ENCODE measurements around the gene LZTFL1. TPM values are rescaled to one million over a fixed set of nuclear protein-coding genes. Genes with fewer than 3 reads are reported as not detected.

LZTFL1 gene
- total and polyA plus RNA-seq, 2 experiments from 2014 or later = 6.3 to 13.9 TPM

DNA sequence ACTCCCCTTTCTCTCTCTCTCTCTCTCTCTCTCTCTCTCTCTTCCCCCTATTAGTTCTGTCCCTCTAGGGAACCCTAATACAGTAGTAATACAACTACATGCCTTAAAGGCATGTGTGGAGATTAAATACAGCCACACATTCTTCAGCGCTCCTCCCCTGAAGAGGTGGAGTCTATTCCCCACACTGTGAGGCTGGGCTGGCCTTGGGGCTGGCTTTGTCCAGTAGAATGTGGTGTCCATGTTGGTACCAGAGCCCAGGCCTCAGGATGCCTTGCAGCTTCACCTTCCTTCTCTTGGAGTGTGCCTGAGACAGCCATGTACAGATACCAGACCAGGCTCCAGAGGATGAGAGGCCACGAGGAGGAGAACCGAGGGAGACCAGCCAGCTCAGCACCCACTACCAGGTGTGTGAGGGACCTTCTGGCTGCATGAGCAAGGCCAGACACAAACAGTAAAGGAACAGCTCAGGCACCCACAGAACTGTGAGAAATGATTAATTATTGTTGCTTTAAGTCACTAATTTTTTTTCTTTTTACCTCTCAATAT, 56.2 kb downstream of the LZTFL1 start (continued):
- no peak for TF ChIP-seq ZNF462 (CRISPR knock-in tag; IDR thresholded peaks at IDR 0.05)
- TF ChIP-seq ZNF114 (CRISPR knock-in tag; IDR thresholded peaks at IDR 0.05) = no peak
- no peak for TF ChIP-seq JUNB (IDR thresholded peaks at IDR 0.05; ENCODE audit: unreplicated experiment)
- no peak for TF ChIP-seq ZNF331 (CRISPR knock-in tag; IDR thresholded peaks at IDR 0.05; ENCODE audit: low read depth)
- TF ChIP-seq POLR2AphosphoS5 (IDR thresholded peaks at IDR 0.05; ENCODE audit: low read depth) = no peak
- no peak for TF ChIP-seq EZH2 (IDR thresholded peaks at IDR 0.05; ENCODE audit: low read depth, unreplicated experiment)

GRCh38 chr3:45783667-45784066, 58.3 kb downstream of the LZTFL1 start:
- TF ChIP-seq NANOG (IDR thresholded peaks at IDR 0.05; ENCODE audit: borderline replicate concordance) = no peak
- TF ChIP-seq CTCF (conservative IDR thresholded peaks at IDR 0.05; ENCODE audit: low read depth in 2 of 2) = peak in 1 of 2 experiments; percentile 44; a peak in 2 of 4 replicates
- TF ChIP-seq EZH2 (IDR thresholded peaks at IDR 0.05; ENCODE audit: low read depth, unreplicated experiment) = no peak
- no peak for TF ChIP-seq ZNF114 (CRISPR knock-in tag; IDR thresholded peaks at IDR 0.05)
- no peak for TF ChIP-seq EZH2phosphoT487 (IDR thresholded peaks at IDR 0.05; ENCODE audit: unreplicated experiment)
- no peak for TF ChIP-seq POLR2AphosphoS5 (IDR thresholded peaks at IDR 0.05; ENCODE audit: low read depth)
- TF ChIP-seq ZNF331 (CRISPR knock-in tag; IDR thresholded peaks at IDR 0.05; ENCODE audit: low read depth) = no peak
- Mint-ChIP-seq H3K9me3 (peaks cover 3% of the 10 kb centered on the region; the same call in 2 of the 3 replicates), H3K36me3 (ENCODE audit: low read depth) (no peaks in the 10 kb centered on the region; the same call in 1 of the 3 replicates), H3K27ac (no peak overlapping the region), H3K4me3 (no peak overlapping the region), H3K27me3 (ENCODE audit: insufficient read depth, low read depth, poor library complexity) (no peaks in the 10 kb centered on the region), H3K4me1 (peaks cover 5% of the 10 kb centered on the region; the same call in 2 of the 3 replicates)
- ATAC-seq = peak; percentile 52
- H3K27ac ChIP-seq (ENCODE audit: low read depth) = no peak overlapping the region
- H2AFZ ChIP-seq = no peak overlapping the region
- no peaks in the 10 kb centered on the region; the same call in 1 of the 2 replicates for H3K4me1 ChIP-seq (ENCODE audit: insufficient read depth)
- H3K4me2 ChIP-seq = no peak overlapping the region
- H3K36me3 ChIP-seq (ENCODE audit: insufficient read depth) = no peaks in the 10 kb centered on the region
- H3F3A ChIP-seq (replicated peaks; ENCODE audit: low read depth) = no peaks in the 10 kb centered on the region
- DNase-seq (ENCODE audit: low spot score) = peak; percentile 18
- 0 out of 2 replicates have a peak, but pooled peaks cover 12% of the 10 kb centered on the region for H3K9me2 ChIP-seq (ENCODE audit: insufficient read depth)
- H3K4me3 ChIP-seq = no peak overlapping the region
- H4K20me1 ChIP-seq (replicated peaks; ENCODE audit: insufficient read depth) = no peaks in the 10 kb centered on the region
- no peaks in the 10 kb centered on the region for H3K79me2 ChIP-seq (replicated peaks; ENCODE audit: insufficient read depth)
- H3K27me3 ChIP-seq (ENCODE audit: insufficient read depth) = no peaks in the 10 kb centered on the region

Measured in GM23338 (cell line).